ENCODE results near the gene RTN4IP1.

Gene RTN4IP1

GRCh38 chr6:106540907-106541306 lies 88.4 kb downstream of the RTN4IP1 start:
- no peak for DNase-seq

- no peak for DNase-seq
Measured at GRCh38 chr6:106540432-106540831, 88.9 kb downstream of the RTN4IP1 start.

GRCh38 chr6:106539936-106540335 lies 89.4 kb downstream of the RTN4IP1 start:
- DNase-seq = no peak

- DNase-seq = no peak
Measured at GRCh38 chr6:106538145-106538544, 91.2 kb downstream of the RTN4IP1 start.

- no peak for DNase-seq
Measured at GRCh38 chr6:106537662-106538061, 91.6 kb downstream of the RTN4IP1 start.

- no peak for DNase-seq
Measured at GRCh38 chr6:106536851-106537250, 92.4 kb downstream of the RTN4IP1 start.

- DNase-seq = no peak
Measured at GRCh38 chr6:106536357-106536756, 92.9 kb downstream of the RTN4IP1 start.

GRCh38 chr6:106535012-106535411 lies 94.3 kb downstream of the RTN4IP1 start:
- DNase-seq = no peak

GRCh38 chr6:106534564-106534982 lies 94.7 kb downstream of the RTN4IP1 start:
- DNase-seq = no peak

GRCh38 chr6:106534004-106534403 lies 95.3 kb downstream of the RTN4IP1 start:
- no peak for DNase-seq

GRCh38 chr6:106533054-106533453 lies 96.2 kb downstream of the RTN4IP1 start:
- DNase-seq = no peak

- DNase-seq = no peak
Measured at GRCh38 chr6:106530502-106530901, 98.8 kb downstream of the RTN4IP1 start.

GRCh38 chr6:106530026-106530425 lies 99.3 kb downstream of the RTN4IP1 start:
- DNase-seq = no peak

GRCh38 chr6:106529438-106529837 lies 99.9 kb downstream of the RTN4IP1 start:
- no peak for DNase-seq

- no peak for DNase-seq
Measured at GRCh38 chr6:106528521-106528920, 100.8 kb downstream of the RTN4IP1 start.

GRCh38 chr6:106527979-106528378 lies 101.3 kb downstream of the RTN4IP1 start:
- DNase-seq = no peak

GRCh38 chr6:106527117-106527516 lies 102.2 kb downstream of the RTN4IP1 start:
- no peak for DNase-seq

GRCh38 chr6:106525882-106526275 lies 103.4 kb downstream of the RTN4IP1 start:
- DNase-seq = no peak

- no peak for DNase-seq
Measured at GRCh38 chr6:106525107-106525881, 104.0 kb downstream of the RTN4IP1 start.

GRCh38 chr6:106522562-106523250 lies 106.6 kb downstream of the RTN4IP1 start:
- DNase-seq = no peak

Data from NCI-H1105 (cell line).